PC-3 (cell line): ENCODE data around the gene CLEC16A. TPM values are rescaled to one million over a fixed set of nuclear protein-coding genes. Genes with fewer than 3 reads are reported as not detected.

Source experiments
- ATAC-seq: fragments of 200-7000 bp; cut with Tn5 transposase; 2 replicates; pipeline ENCODE4 v1.9.1; 2020; ENCODE audit warnings: mild to moderate bottlenecking, moderate library complexity
- BruUV-seq: library from RNA; stranded (reverse); fragments of 400-500 nt; replicated peaks from 2 replicates; lab custom pipeline; 2021; lab: Mats Ljungman, UMichigan
- CTCF ChIA-PET: fragments of 300-600 bp; sonication (Branson Sonifier 250); formaldehyde crosslinking; loops from one replicate; lab custom pipeline; 2022; ENCODE audit warnings: antibody characterized with exemption; lab: Charles Lee
- POLR2A ChIA-PET: fragments of 300-600 bp; sonication (Branson Sonifier 250); formaldehyde crosslinking; loops from one replicate; lab custom pipeline; 2022; ENCODE audit warnings: antibody characterized with exemption; ENCODE audit not compliant: unreplicated experiment; lab: Charles Lee
- DNase-seq: peaks from one replicate; pipeline ENCODE4 v3.0.0-alpha.2; 2015
- H2AFZ ChIP-seq: fragments of 300-600 bp; sonication (generic); 2 replicates; pipeline ENCODE4 v1.6.0; 2016; ENCODE audit warnings: antibody characterized with exemption, low read length
- H3F3A ChIP-seq: fragments of 300-600 bp; sonication (generic); one replicate; pipeline ENCODE4 v1.6.0; 2017; ENCODE audit warnings: antibody characterized with exemption, low read length, control low read depth, mild to moderate bottlenecking; ENCODE audit not compliant: unreplicated experiment
- H3K27ac ChIP-seq: fragments of 300-600 bp; sonication (generic); 2 replicates; pipeline ENCODE4 v1.5.1; 2016; ENCODE audit warnings: mild to moderate bottlenecking, low read length
- H3K27me3 ChIP-seq: fragments of 300-600 bp; sonication (generic); 2 replicates; pipeline ENCODE4 v1.6.1; 2016; ENCODE audit warnings: low read length, mixed read lengths
- H3K36me3 ChIP-seq: fragments of 300-600 bp; sonication (generic); 2 replicates; pipeline ENCODE4 v1.6.1; 2016; ENCODE audit warnings: low read depth, mixed run types, low read length, mixed read lengths
- H3K4me1 ChIP-seq: fragments of 300-600 bp; sonication (generic); 2 replicates; pipeline ENCODE4 v1.5.1; 2016; ENCODE audit warnings: low read length; ENCODE audit not compliant: insufficient read depth
- H3K4me2 ChIP-seq: fragments of 300-600 bp; sonication (generic); 2 replicates; pipeline ENCODE4 v1.6.0; 2016; ENCODE audit warnings: low read length
- H3K4me3 ChIP-seq: fragments of 300-600 bp; sonication (generic); 2 replicates; pipeline ENCODE4 v1.5.1; 2016; ENCODE audit warnings: mild to moderate bottlenecking, low read length, mixed read lengths
- H3K79me2 ChIP-seq: fragments of 300-600 bp; sonication (generic); 2 replicates; pipeline ENCODE4 v1.6.1; 2017; ENCODE audit warnings: low read length, mixed read lengths
- H3K9ac ChIP-seq: fragments of 300-600 bp; sonication (generic); 2 replicates; pipeline ENCODE4 v1.6.0; 2016; ENCODE audit warnings: mild to moderate bottlenecking, low read length
- H3K9me2 ChIP-seq: fragments of 300-600 bp; sonication (generic); replicated peaks from 2 replicates; pipeline ENCODE4 v1.6.1; 2016; ENCODE audit warnings: mixed run types, low read length, mixed read lengths
- H3K9me3 ChIP-seq: fragments of 300-600 bp; sonication (generic); 2 replicates; pipeline ENCODE4 v1.6.1; 2016; ENCODE audit warnings: low read length, mixed read lengths
- H4K20me1 ChIP-seq: fragments of 300-600 bp; sonication (generic); 2 replicates; pipeline ENCODE4 v1.6.1; 2016; ENCODE audit warnings: low read length, mixed read lengths
- EZH2 ChIP-seq: fragments of 300-600 bp; sonication (generic); IDR thresholded peaks from one replicate; pipeline ENCODE4 v1.6.1; 2017; ENCODE audit warnings: antibody characterized with exemption, mild to moderate bottlenecking, low read length; ENCODE audit not compliant: unreplicated experiment
- EZH2phosphoT487 ChIP-seq: fragments of 300-600 bp; sonication (generic); IDR thresholded peaks from 2 replicates; pipeline ENCODE4 v1.6.1; 2018; ENCODE audit warnings: mild to moderate bottlenecking, antibody characterized with exemption, low read length, borderline replicate concordance
- intact Hi-C: fragments of 100-400 bp; cut with micrococcal nuclease; formaldehyde crosslinking; loops from 2 replicates; pipeline ENCODE4 v1.9.0; 2023
- total RNA-seq: library from RNA; depleted of rRNA; stranded (reverse); fragments of >200 nt; gene quantifications from 2 replicates; pipeline ENCODE4 v1.2.3, GENCODE V29; 2014
- TF ChIP-seq, protein P1 (sequence below): fragments of 300-600 bp; sonication (generic); conservative IDR thresholded peaks from 2 replicates; pipeline ENCODE4 v1.5.1; 2017; ENCODE audit warnings: antibody characterized with exemption, low read depth, mild to moderate bottlenecking, low read length

Gene CLEC16A
- total RNA-seq, 1 experiment from 2014 or later = 9.5 TPM

GRCh38 chr16:11198375-11198774, 254.0 kb downstream of the CLEC16A start:
- no peak for DNase-seq
- BruUV-seq = no TSS peak
- Histone ChIP-seq H3K79me2 (no peaks in the 10 kb centered on the region), H3K4me1 (peaks cover 35% of the 10 kb centered on the region), H3K27ac (peak overlapping the region; percentile 70), H3F3A (no peaks in the 10 kb centered on the region), H3K9me3 (no peaks in the 10 kb centered on the region), H3K4me3 (peak overlapping the region; percentile 38; the same call in 1 of the 2 replicates), H3K27me3 (no peaks in the 10 kb centered on the region), H3K9me2 (no peaks in the 10 kb centered on the region), H3K36me3 (no peaks in the 10 kb centered on the region), H2AFZ (0 out of 2 replicates have a peak overlapping the region, but pooled peaks have one; percentile 48), H3K4me2 (peak overlapping the region; percentile 77), H4K20me1 (no peaks in the 10 kb centered on the region), H3K9ac (peak overlapping the region; percentile 61)
- no peak for ATAC-seq
- CTCF ChIA-PET = interaction anchor here (0.5 kb wide), 1 partner anchor 57 kb away, joined by 6 read pairs; no protein-coding TSS in a partner anchor
- no peak for TF ChIP-seq EZH2
- TF ChIP-seq, protein P1, sequence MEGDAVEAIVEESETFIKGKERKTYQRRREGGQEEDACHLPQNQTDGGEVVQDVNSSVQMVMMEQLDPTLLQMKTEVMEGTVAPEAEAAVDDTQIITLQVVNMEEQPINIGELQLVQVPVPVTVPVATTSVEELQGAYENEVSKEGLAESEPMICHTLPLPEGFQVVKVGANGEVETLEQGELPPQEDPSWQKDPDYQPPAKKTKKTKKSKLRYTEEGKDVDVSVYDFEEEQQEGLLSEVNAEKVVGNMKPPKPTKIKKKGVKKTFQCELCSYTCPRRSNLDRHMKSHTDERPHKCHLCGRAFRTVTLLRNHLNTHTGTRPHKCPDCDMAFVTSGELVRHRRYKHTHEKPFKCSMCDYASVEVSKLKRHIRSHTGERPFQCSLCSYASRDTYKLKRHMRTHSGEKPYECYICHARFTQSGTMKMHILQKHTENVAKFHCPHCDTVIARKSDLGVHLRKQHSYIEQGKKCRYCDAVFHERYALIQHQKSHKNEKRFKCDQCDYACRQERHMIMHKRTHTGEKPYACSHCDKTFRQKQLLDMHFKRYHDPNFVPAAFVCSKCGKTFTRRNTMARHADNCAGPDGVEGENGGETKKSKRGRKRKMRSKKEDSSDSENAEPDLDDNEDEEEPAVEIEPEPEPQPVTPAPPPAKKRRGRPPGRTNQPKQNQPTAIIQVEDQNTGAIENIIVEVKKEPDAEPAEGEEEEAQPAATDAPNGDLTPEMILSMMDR = no peak
- TF ChIP-seq EZH2phosphoT487 = no peak
- POLR2A ChIA-PET = no interaction called here
- intact Hi-C loops = no loop called here

GRCh38 chr16:11198828-11199227, 254.5 kb downstream of the CLEC16A start:
- Histone ChIP-seq H3K9me2 (no peaks in the 10 kb centered on the region), H3K9me3 (no peaks in the 10 kb centered on the region), H3K9ac (peak overlapping the region; percentile 61), H3K79me2 (no peaks in the 10 kb centered on the region), H3F3A (no peaks in the 10 kb centered on the region), H3K27me3 (no peaks in the 10 kb centered on the region), H4K20me1 (no peaks in the 10 kb centered on the region), H3K27ac (peak overlapping the region; percentile 70), H3K4me2 (peak overlapping the region; percentile 77), H3K4me1 (peaks cover 35% of the 10 kb centered on the region), H2AFZ (0 out of 2 replicates have a peak overlapping the region, but pooled peaks have one; percentile 48), H3K36me3 (no peaks in the 10 kb centered on the region), H3K4me3 (peak overlapping the region; percentile 38; the same call in 1 of the 2 replicates)
- peak; percentile 57 for ATAC-seq
- no TSS peak for BruUV-seq
- DNase-seq = peak; percentile 80
- ChIA-PET CTCF (interaction anchor here (0.5 to 0.6 kb wide), 2 partner anchors 39 to 56 kb away, joined by 3 to 6 read pairs; no protein-coding TSS in a partner anchor), POLR2A (no interaction called here)
- intact Hi-C loops = no loop called here
- TF ChIP-seq, protein P1 = no peak
- no peak for TF ChIP-seq EZH2phosphoT487
- TF ChIP-seq EZH2 = no peak

GRCh38 chr16:11200592-11200991, 256.2 kb downstream of the CLEC16A start:
- no TSS peak for BruUV-seq
- no peak overlapping the region for H3K4me3 ChIP-seq
- no peak overlapping the region for H3K4me2 ChIP-seq
- intact Hi-C loops = no loop called here
- no peaks in the 10 kb centered on the region for H3K27me3 ChIP-seq
- no peaks in the 10 kb centered on the region for H3K9me3 ChIP-seq
- H3K79me2 ChIP-seq = no peaks in the 10 kb centered on the region
- peak overlapping the region; percentile 100 for H3K27ac ChIP-seq
- H3K36me3 ChIP-seq = no peaks in the 10 kb centered on the region
- H3F3A ChIP-seq = no peaks in the 10 kb centered on the region
- H3K4me1 ChIP-seq = peaks cover 35% of the 10 kb centered on the region
- H4K20me1 ChIP-seq = no peaks in the 10 kb centered on the region
- POLR2A ChIA-PET = no interaction called here
- TF ChIP-seq EZH2 = no peak
- no peak for TF ChIP-seq EZH2phosphoT487
- TF ChIP-seq, protein P1 = no peak
- DNase-seq = no peak
- no peaks in the 10 kb centered on the region for H3K9me2 ChIP-seq
- CTCF ChIA-PET = no interaction called here
- peak overlapping the region; percentile 91; the same call in 1 of the 2 replicates for H3K9ac ChIP-seq
- H2AFZ ChIP-seq = no peak overlapping the region
- ATAC-seq = no peak
